HG03280 (cell line): Measurements from ENCODE around the gene NR5A1.

ENCODE experiments used
- ATAC-seq: cut with Tn5 transposase; IDR thresholded peaks from one replicate; pipeline ENCODE4 v1.9.1; 2021; ENCODE audit warnings: mild to moderate bottlenecking, moderate library complexity; ENCODE audit not compliant: unreplicated experiment

The NR5A1 gene

GRCh38 chr9:124448019-124448418 lies 59.2 kb downstream of the NR5A1 start:
- no peak for ATAC-seq

- ATAC-seq, result no peak
Observed at GRCh38 chr9:124447297-124447661, 59.9 kb downstream of the NR5A1 start.

- no peak for ATAC-seq
Observed at GRCh38 chr9:124444166-124444565, 63.0 kb downstream of the NR5A1 start.

DNA sequence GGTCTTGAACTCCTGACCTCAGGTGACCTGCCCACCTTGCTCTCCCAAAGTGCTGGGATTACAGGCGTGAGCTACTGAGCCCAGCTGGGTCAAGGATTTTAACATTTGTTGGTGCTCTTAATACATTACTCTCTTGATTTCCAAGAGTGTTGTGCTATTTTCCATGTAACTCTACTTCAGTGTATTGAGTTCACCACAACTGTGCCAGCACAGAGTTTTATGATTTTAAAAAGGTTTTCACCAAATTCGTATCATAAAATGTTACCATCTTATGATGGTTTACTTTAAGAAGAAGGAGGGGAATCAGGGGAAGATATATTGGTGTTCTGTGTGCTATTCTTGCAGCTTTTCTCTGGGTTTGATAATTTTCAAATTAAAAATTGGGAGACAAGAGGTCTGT lies 63.6 kb downstream of the NR5A1 start:
- no peak for ATAC-seq

GRCh38 chr9:124442826-124443225 lies 64.4 kb downstream of the NR5A1 start:
- no peak for ATAC-seq

GRCh38 chr9:124442379-124442778 lies 64.8 kb downstream of the NR5A1 start:
- ATAC-seq, result no peak

DNA sequence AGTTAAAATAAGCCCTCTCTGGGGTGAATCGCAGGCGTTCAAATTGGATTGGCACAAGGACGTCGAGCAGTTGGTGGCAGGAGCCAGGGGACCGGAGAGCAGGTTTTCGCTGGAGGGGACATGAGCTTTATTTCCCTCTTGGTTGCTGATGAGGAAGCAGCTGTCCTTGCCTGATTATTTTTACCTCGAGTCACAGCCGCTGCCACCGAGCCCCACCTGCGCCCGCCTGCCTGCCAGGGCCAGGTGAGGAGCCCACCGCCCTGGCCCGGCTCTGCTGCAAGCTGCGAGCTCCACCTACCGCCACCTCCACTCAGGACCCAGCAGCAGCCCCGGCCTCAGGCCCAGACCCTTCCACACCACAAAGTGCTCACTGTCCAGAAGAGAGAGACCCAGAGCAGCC lies 65.9 kb downstream of the NR5A1 start:
- no peak for ATAC-seq

DNA sequence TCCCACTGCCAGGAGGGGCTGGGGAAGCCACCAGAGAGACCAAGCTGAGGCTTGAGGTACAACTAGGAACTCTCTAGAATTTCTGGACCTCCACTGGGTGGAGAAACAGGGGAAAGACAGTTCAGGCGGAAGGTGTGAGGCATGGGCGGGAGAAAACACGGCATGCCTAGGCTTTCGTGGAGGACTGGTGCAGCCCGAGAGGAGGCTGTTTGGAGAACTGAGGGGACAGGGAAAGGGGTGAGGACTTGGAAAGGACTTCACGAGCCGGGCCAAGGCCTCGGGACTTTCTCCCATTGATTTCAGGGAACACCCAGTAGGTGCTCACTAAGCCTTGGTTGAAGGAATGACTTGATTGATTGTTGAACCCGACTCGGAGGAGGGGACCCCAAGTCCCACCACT lies 66.4 kb downstream of the NR5A1 start:
- no peak for ATAC-seq

GRCh38 chr9:124439686-124440243 lies 67.4 kb downstream of the NR5A1 start:
- ATAC-seq, result no peak

- ATAC-seq, result no peak
Observed at GRCh38 chr9:124439086-124439485, 68.1 kb downstream of the NR5A1 start.

DNA sequence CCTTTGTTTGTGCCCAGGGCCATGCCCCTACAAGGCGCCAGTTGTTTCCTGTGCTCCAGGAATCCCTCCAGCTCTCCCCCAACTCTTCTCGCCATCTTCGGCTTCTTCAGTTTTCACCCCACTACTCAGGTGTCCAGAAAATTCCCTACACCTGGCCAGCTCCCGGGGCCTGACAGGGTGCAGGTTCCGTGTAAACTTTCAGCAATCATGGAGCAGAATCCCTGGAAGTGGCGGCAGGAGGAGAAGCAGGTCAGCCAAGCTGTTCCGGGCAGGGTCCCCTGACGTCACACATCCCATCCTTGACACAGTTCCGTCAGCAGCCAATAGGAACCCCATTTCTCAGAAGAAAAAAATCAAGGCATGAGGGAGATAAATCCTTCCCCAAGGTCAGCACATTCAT lies 69.1 kb downstream of the NR5A1 start:
- ATAC-seq, result no peak

GRCh38 chr9:124437086-124437485 lies 70.1 kb downstream of the NR5A1 start:
- no peak for ATAC-seq

DNA sequence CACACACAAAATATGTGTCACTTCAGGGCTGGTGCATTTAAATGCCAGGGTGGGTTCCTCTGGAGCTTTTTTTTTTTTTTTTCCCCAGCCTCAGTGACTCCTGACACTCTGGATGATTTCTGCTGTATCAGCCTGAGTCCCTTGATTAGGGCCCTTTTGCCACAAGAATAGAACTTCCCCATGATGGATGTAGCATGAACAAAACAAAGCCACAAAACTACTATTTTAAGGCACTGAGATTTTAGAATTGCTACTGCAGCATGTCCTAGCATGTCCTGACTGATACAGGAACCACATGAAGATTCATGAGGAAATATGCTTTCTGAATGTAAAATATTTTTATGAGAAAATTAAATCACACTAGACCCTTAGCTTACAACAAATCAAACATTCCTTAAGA lies 70.9 kb downstream of the NR5A1 start:
- no peak for ATAC-seq
